ENCODE data around the gene INSL4.

- TF ChIP-seq POLR2A (IDR thresholded peaks at IDR 0.05): no peak
- TF ChIP-seq CTCF (IDR thresholded peaks at IDR 0.05): no peak
Observed at GRCh38 chr9:5274770-5275169, 43.6 kb downstream of the INSL4 start.

Measured in body of pancreas (tissue), 4 donors.